Lower lobe of right lung (tissue), 2 donors: ENCODE measurements around the gene PTPA. TPM values are rescaled to one million over a fixed set of nuclear protein-coding genes. Genes with fewer than 3 reads are reported as not detected.

ENCODE experiments used
- ATAC-seq, 2 donors: fragments of 200-7000 bp; cut with Tn5 transposase; one replicate each; pipeline ENCODE4 v1.9.1; 2020 to 2022; ENCODE audit warnings: mild to moderate bottlenecking in 2 of 2, moderate library complexity in 2 of 2
- DNase-seq: peaks from one replicate; pipeline ENCODE4 v3.0.0-alpha.2; 2020
- H3K27ac ChIP-seq: fragments of 200-600 bp; one replicate; pipeline ENCODE4 v1.8.0; 2022
- H3K27me3 ChIP-seq: fragments of 200-600 bp; one replicate; pipeline ENCODE4 v1.8.0; 2022; ENCODE audit warnings: low read depth
- H3K36me3 ChIP-seq: fragments of 200-600 bp; one replicate; pipeline ENCODE4 v1.8.0; 2022; ENCODE audit warnings: mild to moderate bottlenecking
- H3K4me1 ChIP-seq: fragments of 200-600 bp; one replicate; pipeline ENCODE4 v1.8.0; 2022
- H3K4me3 ChIP-seq: fragments of 200-600 bp; one replicate; pipeline ENCODE4 v1.8.0; 2022; ENCODE audit warnings: mild to moderate bottlenecking
- H3K9me3 ChIP-seq: fragments of 200-600 bp; one replicate; pipeline ENCODE4 v1.8.0; 2022
- CTCF ChIP-seq: fragments of 200-600 bp; IDR thresholded peaks from one replicate; pipeline ENCODE4 v1.8.0; 2022; ENCODE audit warnings: antibody characterized with exemption, mild to moderate bottlenecking
- intact Hi-C: fragments of 100-400 bp; cut with DNase I; formaldehyde crosslinking; loops from one replicate; pipeline ENCODE4 v1.11.0; 2022
- total RNA-seq: library from RNA; stranded (reverse); fragmentation: NEBNext Ultra II Directional; extraction: Animal tissue kit (Norgen Biotek cat#: 25700); gene quantifications from one replicate; pipeline ENCODE4 v1.2.1, GENCODE V29; 2021
- donor health status: DM: no; HTN: yes; CAD: no; lungs with severe emphysema.

The PTPA gene
- total RNA-seq, 1 donor from 2014 or later: 100 TPM

GRCh38 chr9:129102791-129103594, 8.2 kb upstream of the PTPA start:
- no peak overlapping the region for H3K27ac ChIP-seq
- peaks cover 28% of the 10 kb centered on the region for H3K36me3 ChIP-seq
- DNase-seq (peak; percentile 62), ATAC-seq (peak; percentile 51 to 65)
- intact Hi-C loops: no loop called here
- no peaks in the 10 kb centered on the region for H3K9me3 ChIP-seq
- no peaks in the 10 kb centered on the region for H3K27me3 ChIP-seq
- no peak overlapping the region for H3K4me3 ChIP-seq
- H3K4me1 ChIP-seq: no peaks in the 10 kb centered on the region
- peak; percentile 39 for TF ChIP-seq CTCF

- no peaks in the 10 kb centered on the region for H3K4me1 ChIP-seq
- intact Hi-C loops: no loop called here
- H3K27me3 ChIP-seq: no peaks in the 10 kb centered on the region
- H3K27ac ChIP-seq: no peak overlapping the region
- DNase-seq (no peak), ATAC-seq (no peak)
- no peak for TF ChIP-seq CTCF
- H3K36me3 ChIP-seq: peaks cover 23% of the 10 kb centered on the region
- H3K4me3 ChIP-seq: no peak overlapping the region
- no peaks in the 10 kb centered on the region for H3K9me3 ChIP-seq
Observed at GRCh38 chr9:129103595-129103965, 7.6 kb upstream of the PTPA start.

- intact Hi-C loops: no loop called here
- DNase-seq (no peak), ATAC-seq (no peak)
- no peaks in the 10 kb centered on the region for H3K9me3 ChIP-seq
- peaks cover 1% of the 10 kb centered on the region for H3K4me1 ChIP-seq
- no peak overlapping the region for H3K4me3 ChIP-seq
- no peaks in the 10 kb centered on the region for H3K27me3 ChIP-seq
- peaks cover 23% of the 10 kb centered on the region for H3K36me3 ChIP-seq
- no peak for TF ChIP-seq CTCF
- H3K27ac ChIP-seq: no peak overlapping the region
Observed at GRCh38 chr9:129104051-129104450, 7.2 kb upstream of the PTPA start.

- no peak for DNase-seq
- ATAC-seq: no peak
- Histone ChIP-seq H3K27me3 (no peaks in the 10 kb centered on the region), H3K9me3 (no peaks in the 10 kb centered on the region), H3K27ac (no peak overlapping the region), H3K4me3 (no peak overlapping the region), H3K4me1 (peaks cover 12% of the 10 kb centered on the region), H3K36me3 (peaks cover 23% of the 10 kb centered on the region)
- no peak for TF ChIP-seq CTCF
- intact Hi-C loops: no loop called here
Observed at GRCh38 chr9:129105857-129106694, 5.1 kb upstream of the PTPA start.

DNA sequence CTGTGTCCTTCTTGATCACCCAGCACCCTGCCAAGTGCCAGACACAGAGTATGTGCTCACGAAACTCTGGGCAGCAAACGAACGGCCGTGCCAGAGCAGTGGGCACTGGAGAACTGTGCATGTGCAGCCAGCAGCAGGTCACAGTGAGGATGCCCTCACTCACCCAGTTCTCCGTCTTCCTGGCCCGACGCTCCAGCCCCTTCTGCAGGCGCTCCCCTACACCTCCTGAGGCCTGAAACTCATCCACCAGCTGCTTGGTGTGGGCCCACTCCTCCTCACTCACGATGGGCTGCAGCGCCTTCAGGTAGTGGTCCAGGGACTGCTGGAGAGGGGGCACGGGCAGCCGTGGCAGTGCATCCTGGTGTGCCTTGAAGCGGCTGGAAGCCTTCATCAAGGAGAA, 3.6 kb upstream of the PTPA start:
- ATAC-seq: no peak
- no peak for TF ChIP-seq CTCF
- intact Hi-C loops: no loop called here
- H3K27ac ChIP-seq: no peak overlapping the region
- no peak overlapping the region for H3K4me3 ChIP-seq
- no peaks in the 10 kb centered on the region for H3K9me3 ChIP-seq
- peaks cover 20% of the 10 kb centered on the region for H3K4me1 ChIP-seq
- no peaks in the 10 kb centered on the region for H3K27me3 ChIP-seq
- no peak for DNase-seq
- peaks cover 14% of the 10 kb centered on the region for H3K36me3 ChIP-seq
